HepG2 (cell line): ENCODE results near the gene SIAH3.

Experiments used
- ASH2L ChIP-seq: fragments of 300-600, 200-600 bp; sonication (generic); IDR thresholded peaks from 2 replicates; pipeline ENCODE4 v1.7.0; 2017; ENCODE audit warnings: low read depth, mild to moderate bottlenecking, moderate library complexity, mixed read lengths, low read length; ENCODE audit not compliant: insufficient read length
- ATF1 ChIP-seq: IDR thresholded peaks from 2 replicates; pipeline ENCODE4 v1.6.1; 2016; ENCODE audit warnings: mild to moderate bottlenecking, control low read depth
- CHD2 ChIP-seq: IDR thresholded peaks from 2 replicates; pipeline ENCODE4 v1.6.1; 2011; ENCODE audit warnings: low read depth, low read length, improper control_type of control experiment
- GATAD2A ChIP-seq: IDR thresholded peaks from 2 replicates; pipeline ENCODE4 v1.6.1; 2016
- KDM4B ChIP-seq: sonication (generic); formaldehyde crosslinking; IDR thresholded peaks from 2 replicates; pipeline ENCODE4 v1.4.0; 2020; ENCODE audit warnings: missing genetic modification reagents
- NR3C1 ChIP-seq: sonication (generic); formaldehyde crosslinking; IDR thresholded peaks from 2 replicates; pipeline ENCODE4 v1.4.0; 2020; ENCODE audit warnings: missing genetic modification reagents
- PCBP2 ChIP-seq: fragments of 200-400 bp; formaldehyde crosslinking; optimal IDR thresholded peaks from 2 replicates; pipeline ENCODE3; 2018; ENCODE audit warnings: low read length, low read depth; ENCODE audit not compliant: poor library complexity, severe bottlenecking
- YY1 ChIP-seq: IDR thresholded peaks from 2 replicates; pipeline ENCODE4 v1.6.1; 2011; ENCODE audit warnings: low read length, low read depth, moderate library complexity, mild to moderate bottlenecking; ENCODE audit not compliant: insufficient read depth, insufficient replicate concordance
- ZNF382 ChIP-seq: sonication (generic); formaldehyde crosslinking; IDR thresholded peaks from 2 replicates; pipeline ENCODE4 v1.5.0; 2020; ENCODE audit warnings: missing genetic modification reagents, mild to moderate bottlenecking, borderline replicate concordance
- TF ChIP-seq, protein P1 (sequence below): sonication (generic); formaldehyde crosslinking; IDR thresholded peaks from 2 replicates; pipeline ENCODE4 v1.5.0; 2020; ENCODE audit warnings: mild to moderate bottlenecking, missing genetic modification reagents, moderate library complexity
- TF ChIP-seq, protein P2 (sequence below): sonication (generic); formaldehyde crosslinking; IDR thresholded peaks from 2 replicates; pipeline ENCODE4 v1.5.0; 2020; ENCODE audit warnings: missing genetic modification reagents

DNA sequence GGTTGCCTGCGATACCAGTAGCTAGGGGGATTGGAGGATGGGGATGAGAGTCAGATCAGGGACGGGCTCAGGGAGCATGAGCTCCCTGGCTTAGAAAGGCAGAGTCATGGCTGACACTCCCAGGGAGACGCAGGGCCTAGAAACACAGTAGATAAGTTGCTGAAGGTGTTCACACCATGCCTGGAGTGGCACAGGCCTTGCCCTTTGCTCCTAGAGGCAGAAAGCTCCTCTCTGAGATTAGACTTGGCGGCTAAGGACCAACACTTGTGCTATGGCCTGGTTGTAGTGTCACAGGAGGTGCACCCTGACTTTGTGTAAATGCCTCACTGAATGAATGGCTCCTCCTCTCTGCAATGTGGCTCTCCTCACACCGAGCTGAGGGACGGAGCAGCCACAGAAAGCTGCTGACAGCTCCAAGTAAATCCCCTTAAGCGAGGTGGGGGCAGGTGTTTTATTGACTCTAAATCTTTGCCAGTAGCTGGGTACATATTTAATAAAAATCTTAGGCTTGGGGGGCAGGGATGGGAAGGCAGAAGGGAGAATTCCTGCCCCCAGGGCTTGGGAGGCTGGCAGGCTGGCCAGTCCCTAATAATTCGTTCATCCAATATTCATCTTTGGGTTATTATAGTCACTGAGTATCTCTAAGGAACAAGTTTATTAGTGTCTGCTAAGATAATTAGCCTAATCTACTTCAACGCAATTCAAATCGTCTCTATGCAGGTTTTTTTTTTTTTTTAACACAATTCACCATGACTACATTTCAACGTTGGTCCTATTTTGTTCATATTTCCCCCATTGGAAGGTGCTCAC, 54.9 kb downstream of the SIAH3 start:
- TF ChIP-seq, protein P1, sequence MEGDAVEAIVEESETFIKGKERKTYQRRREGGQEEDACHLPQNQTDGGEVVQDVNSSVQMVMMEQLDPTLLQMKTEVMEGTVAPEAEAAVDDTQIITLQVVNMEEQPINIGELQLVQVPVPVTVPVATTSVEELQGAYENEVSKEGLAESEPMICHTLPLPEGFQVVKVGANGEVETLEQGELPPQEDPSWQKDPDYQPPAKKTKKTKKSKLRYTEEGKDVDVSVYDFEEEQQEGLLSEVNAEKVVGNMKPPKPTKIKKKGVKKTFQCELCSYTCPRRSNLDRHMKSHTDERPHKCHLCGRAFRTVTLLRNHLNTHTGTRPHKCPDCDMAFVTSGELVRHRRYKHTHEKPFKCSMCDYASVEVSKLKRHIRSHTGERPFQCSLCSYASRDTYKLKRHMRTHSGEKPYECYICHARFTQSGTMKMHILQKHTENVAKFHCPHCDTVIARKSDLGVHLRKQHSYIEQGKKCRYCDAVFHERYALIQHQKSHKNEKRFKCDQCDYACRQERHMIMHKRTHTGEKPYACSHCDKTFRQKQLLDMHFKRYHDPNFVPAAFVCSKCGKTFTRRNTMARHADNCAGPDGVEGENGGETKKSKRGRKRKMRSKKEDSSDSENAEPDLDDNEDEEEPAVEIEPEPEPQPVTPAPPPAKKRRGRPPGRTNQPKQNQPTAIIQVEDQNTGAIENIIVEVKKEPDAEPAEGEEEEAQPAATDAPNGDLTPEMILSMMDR (CRISPR knock-in tag): no peak
- TF ChIP-seq KDM4B (no peak), GATAD2A (CRISPR knock-in tag) (no peak), YY1 (no peak), ZNF382 (no peak), ATF1 (CRISPR knock-in tag) (no peak), CHD2 (no peak), PCBP2 (no peak), ASH2L (no peak), NR3C1 (CRISPR knock-in tag) (no peak)
- TF ChIP-seq, protein P2, sequence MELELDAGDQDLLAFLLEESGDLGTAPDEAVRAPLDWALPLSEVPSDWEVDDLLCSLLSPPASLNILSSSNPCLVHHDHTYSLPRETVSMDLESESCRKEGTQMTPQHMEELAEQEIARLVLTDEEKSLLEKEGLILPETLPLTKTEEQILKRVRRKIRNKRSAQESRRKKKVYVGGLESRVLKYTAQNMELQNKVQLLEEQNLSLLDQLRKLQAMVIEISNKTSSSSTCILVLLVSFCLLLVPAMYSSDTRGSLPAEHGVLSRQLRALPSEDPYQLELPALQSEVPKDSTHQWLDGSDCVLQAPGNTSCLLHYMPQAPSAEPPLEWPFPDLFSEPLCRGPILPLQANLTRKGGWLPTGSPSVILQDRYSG: no peak
